Activated B cell treated with CpG ODN at 0.5 μM for 24 hours (primary cell): Measurements from ENCODE around the gene KRT4. TPM values are rescaled to one million over a fixed set of nuclear protein-coding genes. Genes with fewer than 3 reads are reported as not detected.

Source experiments
- ATAC-seq: fragments of 200-7000 bp; cut with Tn5 transposase; one replicate; pipeline ENCODE4 v1.10.0; 2021; ENCODE audit warnings: low read depth, mild to moderate bottlenecking, moderate library complexity
- CTCF ChIA-PET: fragments of 350-600 bp; sonication (Branson Sonifier 250); formaldehyde crosslinking; loops from one replicate; lab custom pipeline; 2021; ENCODE audit warnings: antibody characterized with exemption; lab: Charles Lee
- POLR2A ChIA-PET: fragments of 350-600 bp; sonication (Branson Sonifier 250); formaldehyde crosslinking; loops from one replicate; lab custom pipeline; 2021; ENCODE audit warnings: antibody characterized with exemption; lab: Charles Lee
- DNase-seq: peaks from one replicate; pipeline ENCODE4 v3.0.0; 2022
- H3K27ac Mint-ChIP-seq: one replicate; pipeline ENCODE4 v1.8.0; 2020; ENCODE audit warnings: mixed read lengths
- H3K27me3 Mint-ChIP-seq: one replicate; pipeline ENCODE4 v1.8.0; 2021; ENCODE audit warnings: mixed read lengths
- H3K36me3 Mint-ChIP-seq: one replicate; pipeline ENCODE4 v1.8.0; 2021; ENCODE audit warnings: low read depth, mixed read lengths
- H3K4me1 Mint-ChIP-seq: one replicate; pipeline ENCODE4 v1.8.0; 2021; ENCODE audit warnings: mixed read lengths
- H3K4me3 Mint-ChIP-seq: one replicate; pipeline ENCODE4 v1.8.0; 2020; ENCODE audit warnings: mild to moderate bottlenecking, mixed read lengths
- H3K9me3 Mint-ChIP-seq: one replicate; pipeline ENCODE4 v1.8.0; 2020; ENCODE audit warnings: mixed read lengths
- intact Hi-C: fragments of 100-400 bp; cut with micrococcal nuclease; formaldehyde crosslinking; loops from one replicate; pipeline ENCODE4 v1.15.1; 2024
- total RNA-seq: library from RNA; stranded (reverse); gene quantifications from 2 replicates; pipeline ENCODE4 v1.2.3, GENCODE V29; 2022
- TF ChIP-seq, protein P1 (sequence below): fragments of 200-600 bp; IDR thresholded peaks from one replicate; pipeline ENCODE4 v1.8.0; 2022; ENCODE audit warnings: antibody characterized with exemption, mild to moderate bottlenecking

The KRT4 gene
- total RNA-seq, 1 donor from 2014 or later = not detected

DNA sequence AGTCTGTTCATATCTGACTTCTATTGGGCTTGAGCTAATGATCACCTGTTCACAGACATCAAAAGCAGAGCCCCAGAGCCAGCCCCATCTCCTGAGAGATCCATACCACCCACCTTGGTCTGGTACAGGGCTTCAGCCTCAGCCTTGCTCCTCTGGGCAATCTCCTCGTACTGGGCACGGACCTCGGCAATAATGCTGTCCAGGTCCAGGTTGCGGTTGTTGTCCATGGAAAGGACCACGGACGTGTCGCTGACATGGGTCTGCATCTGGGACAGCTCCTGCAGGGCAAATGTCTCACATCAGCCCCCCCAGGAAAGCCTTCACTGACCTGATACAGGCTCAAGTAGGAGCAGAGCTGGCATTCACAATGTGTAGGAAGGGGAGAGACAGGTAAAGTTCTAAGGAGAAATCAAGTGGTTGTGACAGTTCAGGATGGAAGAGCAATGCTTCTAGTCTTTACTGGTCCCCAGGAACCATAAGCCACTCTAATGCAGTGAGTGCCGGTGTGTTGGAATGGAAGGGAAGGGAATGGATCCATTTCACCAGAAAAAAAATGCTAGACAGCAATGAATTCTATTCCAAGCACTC lies 5.2 kb downstream of the KRT4 start:
- ChIA-PET CTCF (no interaction called here), POLR2A (no interaction called here)
- no peaks in the 10 kb centered on the region for H3K36me3 Mint-ChIP-seq
- intact Hi-C loops = no loop called here
- DNase-seq = no peak
- ATAC-seq = no peak
- H3K27me3 Mint-ChIP-seq = peaks cover 2% of the 10 kb centered on the region
- no peak overlapping the region for H3K4me3 Mint-ChIP-seq
- H3K9me3 Mint-ChIP-seq = no peaks in the 10 kb centered on the region
- TF ChIP-seq, protein P1, sequence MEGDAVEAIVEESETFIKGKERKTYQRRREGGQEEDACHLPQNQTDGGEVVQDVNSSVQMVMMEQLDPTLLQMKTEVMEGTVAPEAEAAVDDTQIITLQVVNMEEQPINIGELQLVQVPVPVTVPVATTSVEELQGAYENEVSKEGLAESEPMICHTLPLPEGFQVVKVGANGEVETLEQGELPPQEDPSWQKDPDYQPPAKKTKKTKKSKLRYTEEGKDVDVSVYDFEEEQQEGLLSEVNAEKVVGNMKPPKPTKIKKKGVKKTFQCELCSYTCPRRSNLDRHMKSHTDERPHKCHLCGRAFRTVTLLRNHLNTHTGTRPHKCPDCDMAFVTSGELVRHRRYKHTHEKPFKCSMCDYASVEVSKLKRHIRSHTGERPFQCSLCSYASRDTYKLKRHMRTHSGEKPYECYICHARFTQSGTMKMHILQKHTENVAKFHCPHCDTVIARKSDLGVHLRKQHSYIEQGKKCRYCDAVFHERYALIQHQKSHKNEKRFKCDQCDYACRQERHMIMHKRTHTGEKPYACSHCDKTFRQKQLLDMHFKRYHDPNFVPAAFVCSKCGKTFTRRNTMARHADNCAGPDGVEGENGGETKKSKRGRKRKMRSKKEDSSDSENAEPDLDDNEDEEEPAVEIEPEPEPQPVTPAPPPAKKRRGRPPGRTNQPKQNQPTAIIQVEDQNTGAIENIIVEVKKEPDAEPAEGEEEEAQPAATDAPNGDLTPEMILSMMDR = no peak
- H3K27ac Mint-ChIP-seq = no peak overlapping the region
- no peaks in the 10 kb centered on the region for H3K4me1 Mint-ChIP-seq

DNA sequence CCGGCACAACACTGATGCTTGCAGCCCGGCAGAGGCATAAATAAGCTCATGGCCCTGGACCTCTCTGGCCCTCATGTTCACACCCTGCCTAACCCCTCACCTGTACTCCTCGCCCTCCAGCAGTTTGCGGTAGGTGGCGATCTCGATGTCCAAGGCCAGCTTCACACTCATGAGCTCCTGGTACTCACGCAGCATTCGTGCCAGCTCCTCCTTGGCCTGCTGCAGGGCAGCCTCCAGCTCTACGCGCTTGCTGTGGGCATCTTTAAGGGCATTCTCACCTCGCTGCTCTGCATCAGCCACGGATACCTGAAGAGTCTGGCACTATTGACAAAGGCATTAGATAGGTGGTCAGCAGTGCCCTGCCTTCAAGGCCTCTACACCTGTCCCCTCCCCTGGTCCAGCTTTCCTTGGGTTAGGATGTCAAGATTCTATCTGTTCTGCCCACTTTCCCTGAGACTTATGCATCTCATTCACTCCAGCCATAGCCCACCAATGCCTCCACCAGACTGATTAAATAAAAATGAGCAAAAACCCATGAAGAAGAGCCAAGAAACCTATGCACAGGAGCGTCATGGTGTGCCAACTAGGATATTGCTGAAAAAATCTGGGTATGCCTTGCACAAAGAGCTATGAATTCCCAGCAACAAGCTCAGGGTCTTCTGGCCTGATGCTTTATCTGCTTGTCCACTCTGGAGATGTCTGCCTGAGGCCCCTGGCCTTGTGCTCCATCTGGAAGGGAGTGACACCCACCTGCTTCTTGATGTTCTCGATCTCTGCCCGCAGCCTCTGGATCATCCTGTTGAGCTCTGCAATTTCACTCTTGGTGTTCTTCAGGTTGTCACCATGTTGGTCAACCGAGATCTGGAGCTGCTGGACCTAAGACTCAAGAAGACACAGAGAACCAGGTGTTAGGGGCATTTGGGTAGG lies 6.1 kb downstream of the KRT4 start:
- DNase-seq (no peak), ATAC-seq (no peak)
- ChIA-PET POLR2A (no interaction called here), CTCF (no interaction called here)
- Mint-ChIP-seq H3K27me3 (peaks cover 2% of the 10 kb centered on the region), H3K9me3 (no peaks in the 10 kb centered on the region), H3K36me3 (no peaks in the 10 kb centered on the region), H3K27ac (no peak overlapping the region), H3K4me3 (no peak overlapping the region), H3K4me1 (no peaks in the 10 kb centered on the region)
- intact Hi-C loops = no loop called here
- TF ChIP-seq, protein P1 = no peak

DNA sequence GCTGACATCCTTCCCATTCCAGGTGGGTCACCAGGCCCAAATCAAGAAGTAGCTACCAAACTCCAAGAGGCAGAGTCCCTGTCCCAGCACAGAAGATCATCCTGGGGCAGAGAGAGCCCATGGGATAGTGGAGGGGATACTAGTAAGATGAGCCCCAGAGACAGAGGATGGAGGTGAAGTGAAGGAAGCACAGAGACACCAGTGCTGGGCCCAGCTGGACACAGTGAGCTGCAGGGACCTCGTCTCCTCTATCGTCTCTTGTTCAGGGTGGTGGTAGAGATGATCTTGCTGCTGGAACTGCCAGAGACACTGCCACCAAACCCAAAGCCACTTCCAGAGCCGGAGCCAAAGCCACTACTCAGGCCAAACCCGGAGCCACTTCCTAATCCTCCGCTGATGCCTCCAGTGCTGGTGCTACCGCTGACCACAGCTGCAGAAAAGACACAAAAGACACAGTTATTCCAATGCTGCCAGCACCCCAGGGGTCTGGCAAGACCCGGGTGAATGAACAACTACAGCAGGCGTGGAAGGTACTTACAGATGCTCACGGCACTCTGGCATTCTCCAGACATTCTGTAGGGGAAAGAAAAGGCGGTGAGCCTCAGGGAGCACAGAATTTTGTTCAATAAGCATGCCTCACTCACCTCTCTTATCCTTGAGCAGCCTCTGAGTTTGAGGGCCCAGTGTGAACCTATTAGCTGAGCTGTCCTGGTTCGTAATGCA lies 6.9 kb downstream of the KRT4 start:
- POLR2A ChIA-PET = no interaction called here
- H3K4me1 Mint-ChIP-seq = no peaks in the 10 kb centered on the region

DNA sequence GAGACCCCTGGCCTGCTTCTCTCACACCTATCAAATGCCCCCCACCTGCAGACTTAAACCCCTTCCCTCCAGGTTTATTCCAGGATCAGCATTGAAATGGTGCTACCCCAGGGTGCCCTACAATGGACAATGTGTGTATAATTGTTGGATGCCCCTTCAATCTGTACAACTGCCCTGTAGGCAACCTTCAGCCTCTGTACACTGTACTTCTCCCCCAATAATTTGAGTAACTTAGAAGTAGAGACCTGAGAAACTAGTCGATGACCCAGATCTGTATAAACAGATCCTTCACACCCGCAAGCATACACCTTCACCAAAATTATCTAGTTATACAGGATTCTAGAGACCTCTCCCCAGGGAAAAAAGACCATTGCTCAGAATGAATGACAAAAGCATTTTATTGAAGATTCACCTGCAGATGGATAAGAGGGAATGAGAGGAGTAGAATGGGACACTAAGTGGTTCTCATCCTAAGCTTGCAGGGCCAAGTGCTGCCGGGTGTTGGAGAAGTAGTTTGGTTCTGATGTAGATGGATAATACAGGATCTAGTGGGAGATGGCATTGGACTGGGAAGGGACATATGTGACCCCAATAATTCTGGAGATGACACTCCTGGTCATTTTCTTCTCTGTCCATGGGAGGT lies 7.6 kb downstream of the KRT4 start:
- Mint-ChIP-seq H3K9me3 (no peaks in the 10 kb centered on the region), H3K27me3 (peaks cover 2% of the 10 kb centered on the region), H3K27ac (no peak overlapping the region), H3K4me1 (no peaks in the 10 kb centered on the region), H3K4me3 (no peak overlapping the region), H3K36me3 (no peaks in the 10 kb centered on the region)
- ChIA-PET POLR2A (no interaction called here), CTCF (no interaction called here)
- DNase-seq (no peak), ATAC-seq (no peak)
- intact Hi-C loops = no loop called here
- TF ChIP-seq, protein P1 = no peak

More for the DNA sequence above, 6.9 kb downstream of the KRT4 start:
- peaks cover 2% of the 10 kb centered on the region for H3K27me3 Mint-ChIP-seq
- TF ChIP-seq, protein P1 = no peak
- no peaks in the 10 kb centered on the region for H3K36me3 Mint-ChIP-seq
- no peak overlapping the region for H3K4me3 Mint-ChIP-seq
- no peak overlapping the region for H3K27ac Mint-ChIP-seq
- no peaks in the 10 kb centered on the region for H3K9me3 Mint-ChIP-seq
- CTCF ChIA-PET = no interaction called here
- intact Hi-C loops = no loop called here
- DNase-seq (no peak), ATAC-seq (no peak)
